A673 (cell line): ENCODE data around the gene MYO7A.

Source experiments
- EZH2 ChIP-seq: fragments of 200-600 bp; sonication (generic); IDR thresholded peaks from 2 replicates; pipeline ENCODE4 v1.6.1; 2017; ENCODE audit warnings: borderline replicate concordance, low read depth, mild to moderate bottlenecking, mixed read lengths, antibody characterized with exemption, low read length; ENCODE audit not compliant: poor library complexity, severe bottlenecking
- TF ChIP-seq, protein P1 (sequence below): fragments of 300-800, 200-600 bp; sonication (generic); conservative IDR thresholded peaks from 2 replicates; pipeline ENCODE4 v1.5.1; 2017; ENCODE audit warnings: low read depth, mild to moderate bottlenecking, antibody characterized with exemption, low read length, moderate library complexity, mixed read lengths

DNA sequence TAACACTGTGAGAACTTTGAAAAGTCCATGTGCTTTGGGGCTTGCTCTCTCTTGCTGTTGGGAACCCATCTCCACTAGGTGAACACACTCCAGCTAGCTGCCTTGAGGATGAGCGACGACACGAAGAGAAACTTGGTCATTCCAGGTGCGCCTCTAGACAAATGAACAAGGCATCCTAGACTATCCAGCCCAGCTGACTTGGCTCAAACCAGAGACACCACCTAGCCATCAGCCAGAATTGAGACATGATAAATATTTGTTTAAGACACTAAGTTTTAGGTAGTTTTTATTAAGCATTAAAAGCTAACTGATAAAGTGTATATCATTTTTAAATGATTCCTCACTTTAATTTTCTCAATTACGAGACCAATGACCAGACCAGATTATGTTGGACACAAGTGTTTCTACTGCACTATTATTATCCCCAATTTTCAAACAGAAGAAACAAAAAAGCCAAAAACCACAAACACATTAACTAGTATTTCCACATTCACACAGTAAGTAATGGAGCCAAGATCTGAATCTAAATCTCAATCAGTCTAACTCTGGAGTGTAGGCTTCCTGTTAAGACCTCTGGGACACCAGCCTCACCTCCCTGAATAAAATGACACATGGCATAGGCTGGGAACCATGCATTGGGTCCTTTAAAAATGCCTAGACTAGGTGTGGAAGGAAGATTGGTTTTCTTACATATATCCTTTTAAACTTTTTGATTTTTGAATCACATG lies 103.0 kb downstream of the MYO7A start:
- TF ChIP-seq, protein P1, sequence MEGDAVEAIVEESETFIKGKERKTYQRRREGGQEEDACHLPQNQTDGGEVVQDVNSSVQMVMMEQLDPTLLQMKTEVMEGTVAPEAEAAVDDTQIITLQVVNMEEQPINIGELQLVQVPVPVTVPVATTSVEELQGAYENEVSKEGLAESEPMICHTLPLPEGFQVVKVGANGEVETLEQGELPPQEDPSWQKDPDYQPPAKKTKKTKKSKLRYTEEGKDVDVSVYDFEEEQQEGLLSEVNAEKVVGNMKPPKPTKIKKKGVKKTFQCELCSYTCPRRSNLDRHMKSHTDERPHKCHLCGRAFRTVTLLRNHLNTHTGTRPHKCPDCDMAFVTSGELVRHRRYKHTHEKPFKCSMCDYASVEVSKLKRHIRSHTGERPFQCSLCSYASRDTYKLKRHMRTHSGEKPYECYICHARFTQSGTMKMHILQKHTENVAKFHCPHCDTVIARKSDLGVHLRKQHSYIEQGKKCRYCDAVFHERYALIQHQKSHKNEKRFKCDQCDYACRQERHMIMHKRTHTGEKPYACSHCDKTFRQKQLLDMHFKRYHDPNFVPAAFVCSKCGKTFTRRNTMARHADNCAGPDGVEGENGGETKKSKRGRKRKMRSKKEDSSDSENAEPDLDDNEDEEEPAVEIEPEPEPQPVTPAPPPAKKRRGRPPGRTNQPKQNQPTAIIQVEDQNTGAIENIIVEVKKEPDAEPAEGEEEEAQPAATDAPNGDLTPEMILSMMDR: no peak
- no peak for TF ChIP-seq EZH2
